NCI-H526 treated with DMSO at 0.1 percent for 48 hours (cell line): Measurements from ENCODE around the gene NECAP2.
"Not testable (repeated sequence)": the region's sequence is repeated elsewhere in the genome, so short reads cannot be mapped to it uniquely, and the experiment has no call there.

Experiments used
- DNase-seq: peaks from one replicate; lab custom pipeline; 2025; lab: John Stamatoyannopoulos, UW

Gene NECAP2

DNA sequence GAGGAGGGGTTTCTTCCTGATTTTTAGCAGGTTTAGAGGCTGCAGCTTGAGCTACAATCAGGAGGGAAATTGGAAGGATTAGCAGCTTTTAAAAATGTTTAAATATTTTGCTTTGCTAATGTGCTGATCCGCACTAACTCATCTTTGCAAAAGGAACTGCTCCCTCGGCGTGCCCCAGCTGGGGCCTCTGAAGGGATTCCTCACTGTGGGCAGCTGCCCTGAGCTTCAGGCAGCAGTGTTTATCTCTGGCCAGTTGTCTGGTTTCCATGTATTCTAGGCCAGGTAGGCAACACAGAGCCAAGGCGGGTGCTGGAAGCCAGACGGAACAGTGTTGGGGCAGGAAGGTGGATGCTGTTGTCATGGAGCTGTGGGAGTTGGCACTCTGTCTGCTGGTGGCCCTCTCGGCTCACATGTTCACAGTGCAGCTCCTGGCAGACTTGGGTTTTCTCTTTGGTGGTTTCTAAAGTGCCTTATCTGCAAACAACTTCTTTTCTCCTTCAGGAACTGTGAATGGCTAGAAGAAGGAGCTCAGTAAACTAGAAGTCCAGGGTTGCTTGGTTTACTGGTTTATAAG, 18.9 kb downstream of the NECAP2 start:
- DNase-seq = no peak

DNA sequence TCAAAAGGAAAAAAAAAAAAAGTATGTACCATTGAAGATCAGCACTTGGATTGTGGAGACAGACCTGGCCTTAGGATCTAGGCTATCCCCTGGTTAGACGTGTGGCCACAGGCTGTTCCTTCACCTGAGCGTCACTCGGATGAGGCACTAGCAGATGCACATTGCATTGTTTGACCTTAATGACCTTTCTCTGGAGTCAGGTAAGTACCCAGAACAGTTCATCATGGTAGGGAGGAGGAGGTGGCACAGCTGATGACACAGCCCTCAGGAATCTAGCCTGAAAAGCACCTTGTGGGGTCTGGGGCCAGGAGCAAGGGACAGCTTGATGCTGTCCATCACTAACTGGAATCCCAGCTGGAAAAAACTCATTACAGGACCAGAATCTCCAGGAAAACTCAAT, 21.2 kb downstream of the NECAP2 start:
- no peak for DNase-seq

DNA sequence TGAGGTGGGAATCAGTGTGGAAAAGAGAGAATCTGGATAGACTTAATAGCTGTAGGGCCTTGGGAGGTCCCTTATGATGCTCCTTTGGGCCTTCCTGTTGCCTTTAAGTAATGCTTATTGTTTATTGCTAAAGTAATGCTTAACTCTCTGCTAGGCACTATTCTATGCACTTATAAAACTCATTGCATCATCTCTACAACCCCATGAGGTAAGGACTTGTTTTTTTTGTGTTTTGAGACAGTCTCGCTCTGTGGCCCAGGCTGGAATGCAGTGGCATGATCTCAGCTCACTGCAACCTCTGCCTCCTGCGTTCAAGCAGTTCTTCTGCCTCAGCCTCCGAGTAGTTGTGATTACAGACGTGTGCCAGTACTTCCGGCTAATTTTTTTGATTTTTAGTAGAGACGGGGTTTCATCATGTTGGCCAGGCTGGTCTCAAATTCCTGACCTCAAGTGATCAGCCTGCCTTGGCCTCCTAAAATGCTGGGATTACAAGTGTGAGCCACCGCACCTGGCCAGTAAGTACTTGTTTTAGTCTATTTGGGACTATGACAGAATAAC, 22.3 kb downstream of the NECAP2 start:
- DNase-seq = no peak

DNA sequence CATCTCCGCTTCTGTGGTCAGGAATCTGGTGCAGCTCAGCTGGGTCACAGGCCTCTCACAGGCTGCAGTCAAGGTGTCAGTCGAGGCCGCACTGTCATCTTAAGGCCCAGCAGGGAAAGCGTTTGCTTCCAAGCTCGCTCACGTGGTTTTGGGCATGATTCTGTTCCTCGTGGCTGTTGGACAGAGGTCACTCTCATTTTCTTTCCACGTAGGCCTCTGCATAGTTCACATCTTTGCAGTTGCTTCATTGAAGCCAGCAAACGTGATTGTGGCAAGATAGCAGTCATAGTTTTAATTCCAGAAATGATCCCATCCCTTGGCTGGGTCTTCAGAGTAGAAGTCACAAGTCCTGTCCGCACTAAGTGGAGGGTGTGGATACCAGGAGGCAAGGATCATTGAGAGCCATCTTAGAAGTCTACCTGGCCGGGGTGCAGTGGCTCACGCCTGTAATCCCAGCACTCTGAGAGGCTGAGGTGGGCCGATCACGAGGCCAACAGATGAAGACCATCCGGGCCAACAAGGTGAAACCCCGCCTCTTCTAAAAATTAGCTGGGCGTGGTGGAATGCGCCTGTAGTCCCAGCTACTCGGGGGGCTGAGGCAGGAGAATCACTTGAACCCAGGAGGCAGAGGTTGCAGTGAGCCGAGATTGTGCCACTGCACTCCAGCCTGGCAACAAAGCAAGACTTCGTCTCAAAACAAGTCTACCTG, 24.5 kb downstream of the NECAP2 start:
- no peak for DNase-seq

DNA sequence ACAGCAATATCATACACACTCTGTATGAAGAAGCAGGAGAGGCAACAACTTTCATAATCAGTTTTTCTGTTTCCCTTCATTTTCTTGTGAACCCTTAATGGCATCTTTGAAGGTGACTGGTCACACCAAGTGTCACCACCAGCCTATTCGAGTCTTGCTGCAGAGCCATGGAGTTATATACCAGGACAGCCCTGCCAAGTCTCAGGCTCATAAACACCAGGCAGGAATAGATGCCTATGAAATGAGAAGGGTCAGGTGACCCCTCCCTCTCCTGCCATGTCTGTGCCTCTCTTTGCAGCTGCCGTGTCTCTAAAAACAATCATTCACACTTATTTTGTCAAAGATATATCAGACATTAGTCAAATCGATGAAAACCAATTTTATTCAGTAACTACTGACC, 28.0 kb downstream of the NECAP2 start:
- no peak for DNase-seq

DNA sequence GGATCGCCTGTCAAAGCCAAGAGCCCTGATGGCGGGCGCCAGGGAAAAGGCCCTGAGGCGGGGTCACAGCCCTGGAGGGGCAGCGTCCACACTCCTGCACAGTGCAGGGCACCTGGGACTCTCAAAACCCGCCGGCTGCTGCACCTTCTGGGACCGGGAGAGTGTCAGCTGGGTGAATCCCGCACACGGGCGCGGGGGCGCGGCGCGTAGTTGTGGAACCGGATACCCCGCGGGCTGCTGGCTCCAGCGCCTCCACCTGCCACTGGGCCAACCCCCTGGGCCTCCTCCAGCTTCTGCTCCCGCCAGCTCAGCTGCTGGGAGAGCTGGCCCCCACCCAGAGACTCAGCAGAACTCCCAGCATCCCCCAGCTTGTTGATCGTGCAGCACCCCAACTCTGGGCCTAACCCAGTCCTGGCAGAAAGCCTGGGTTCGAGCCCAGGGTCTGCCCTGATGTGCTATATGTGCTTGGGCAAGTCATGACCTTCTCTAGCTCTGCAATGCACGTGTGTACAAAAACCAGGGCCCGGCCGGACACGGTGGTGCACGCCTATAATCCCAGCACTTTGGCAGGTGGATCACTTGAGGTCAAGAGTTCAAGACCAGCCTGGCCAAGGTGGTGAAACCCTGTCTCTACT, 33.8 kb downstream of the NECAP2 start:
- DNase-seq = no peak

DNA sequence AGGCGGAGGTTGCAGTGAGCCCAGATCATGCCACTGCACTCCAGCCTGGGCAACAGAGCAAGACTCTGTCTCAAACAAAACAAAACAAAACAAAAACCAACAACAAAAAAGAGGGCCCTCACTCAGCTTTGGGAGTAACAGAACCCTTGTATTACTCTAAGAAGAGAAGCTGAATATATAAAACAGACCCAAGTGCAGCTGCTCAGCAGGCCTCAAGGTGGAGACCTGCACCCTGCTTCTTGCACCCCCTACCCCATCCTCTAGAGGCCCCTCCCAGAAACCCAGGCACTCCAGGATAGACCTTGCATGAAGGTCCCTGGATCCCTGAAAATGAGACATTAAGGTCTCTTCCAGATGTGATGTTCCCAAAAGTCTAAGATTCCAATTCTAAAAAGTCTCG, 34.4 kb downstream of the NECAP2 start:
- not testable (repeated sequence) for DNase-seq

DNA sequence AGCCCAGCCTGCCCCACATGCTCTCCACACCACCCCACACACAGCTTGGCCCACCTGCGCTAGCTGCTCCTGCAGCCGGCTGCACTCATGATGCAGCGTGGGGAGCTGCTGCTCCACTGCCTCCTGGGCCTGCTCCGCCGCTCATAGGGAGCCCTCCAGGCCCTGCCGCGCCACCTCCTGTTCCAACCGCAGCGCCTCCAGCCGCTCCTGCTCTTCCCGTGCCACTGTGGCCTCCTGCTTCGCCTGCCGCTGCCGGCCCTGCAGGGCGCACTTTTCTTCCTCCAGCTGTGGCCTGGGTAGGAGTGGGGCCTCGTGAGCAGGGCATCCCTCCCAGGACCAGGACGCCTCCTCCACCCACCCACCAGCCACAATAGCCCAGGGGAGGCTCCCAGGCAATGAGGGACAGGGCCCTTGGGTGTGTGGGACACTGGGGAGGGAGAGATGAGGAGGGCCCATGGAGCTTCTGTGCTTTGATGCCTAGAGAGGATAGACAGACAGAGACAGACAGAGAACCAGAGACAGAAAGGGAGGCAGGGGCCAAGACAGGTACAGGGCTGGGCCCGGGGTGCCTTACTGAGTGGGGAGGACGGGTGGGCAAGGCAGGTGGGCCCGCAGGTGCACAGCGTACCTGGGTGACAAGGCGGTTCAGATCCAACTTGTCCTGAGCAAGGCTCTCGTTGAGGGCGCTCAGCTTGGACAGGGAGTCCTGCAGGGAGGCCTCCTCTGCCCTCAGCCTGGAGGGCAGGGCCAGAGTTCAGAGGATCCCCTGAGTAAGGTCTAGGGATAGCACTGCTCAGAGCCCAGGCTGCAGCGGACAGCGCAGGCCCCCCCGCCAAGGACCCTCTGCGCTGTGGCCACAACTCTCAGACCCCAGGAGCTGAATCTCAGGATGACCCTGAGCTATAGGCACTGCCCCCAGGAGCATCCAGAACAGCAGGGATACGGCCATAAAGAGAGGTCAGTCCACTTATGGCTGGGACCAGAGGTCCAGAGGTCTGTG, 35.5 kb downstream of the NECAP2 start:
- not testable (repeated sequence) for DNase-seq

DNA sequence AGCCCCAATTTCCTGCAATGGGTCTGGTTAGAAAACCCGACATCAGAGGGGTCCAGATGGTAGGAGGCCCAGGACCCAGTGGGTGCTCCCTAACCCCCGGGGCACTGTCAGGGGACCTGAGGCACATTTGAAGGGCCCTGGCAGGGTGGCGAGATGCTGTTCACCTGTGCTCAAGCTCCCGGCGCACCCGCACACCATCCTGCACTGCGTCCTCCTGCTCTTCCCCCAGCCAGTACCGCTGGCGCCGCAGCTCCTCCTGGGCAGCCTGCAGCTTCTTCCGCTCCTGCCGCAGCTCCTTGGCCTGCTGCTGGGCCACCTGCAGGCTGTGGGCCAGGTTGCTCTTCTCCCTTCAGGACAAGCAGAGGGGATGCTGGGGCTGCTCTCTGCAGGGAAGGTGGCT, 37.6 kb downstream of the NECAP2 start:
- DNase-seq = no peak

DNA sequence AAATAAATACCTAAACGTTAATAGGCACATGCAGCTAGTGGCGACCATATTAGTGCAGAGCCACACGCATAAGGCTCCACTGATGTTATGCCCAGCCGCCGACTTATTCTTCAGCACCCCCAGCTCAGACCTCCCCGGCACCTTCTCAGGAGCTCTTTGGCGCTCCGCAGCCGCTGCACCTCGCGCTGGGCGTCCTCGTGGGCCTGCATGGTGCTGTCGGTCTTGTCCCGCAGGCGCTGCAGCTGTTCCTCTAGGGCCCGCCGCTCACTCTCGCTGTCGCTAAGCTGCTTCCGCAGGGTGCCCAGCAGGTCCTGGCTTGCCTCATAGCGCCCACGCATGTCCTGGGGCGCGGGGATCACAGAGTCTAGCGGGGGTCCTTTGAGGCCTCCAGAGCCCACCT, 42.6 kb downstream of the NECAP2 start:
- DNase-seq = not testable (repeated sequence)

DNA sequence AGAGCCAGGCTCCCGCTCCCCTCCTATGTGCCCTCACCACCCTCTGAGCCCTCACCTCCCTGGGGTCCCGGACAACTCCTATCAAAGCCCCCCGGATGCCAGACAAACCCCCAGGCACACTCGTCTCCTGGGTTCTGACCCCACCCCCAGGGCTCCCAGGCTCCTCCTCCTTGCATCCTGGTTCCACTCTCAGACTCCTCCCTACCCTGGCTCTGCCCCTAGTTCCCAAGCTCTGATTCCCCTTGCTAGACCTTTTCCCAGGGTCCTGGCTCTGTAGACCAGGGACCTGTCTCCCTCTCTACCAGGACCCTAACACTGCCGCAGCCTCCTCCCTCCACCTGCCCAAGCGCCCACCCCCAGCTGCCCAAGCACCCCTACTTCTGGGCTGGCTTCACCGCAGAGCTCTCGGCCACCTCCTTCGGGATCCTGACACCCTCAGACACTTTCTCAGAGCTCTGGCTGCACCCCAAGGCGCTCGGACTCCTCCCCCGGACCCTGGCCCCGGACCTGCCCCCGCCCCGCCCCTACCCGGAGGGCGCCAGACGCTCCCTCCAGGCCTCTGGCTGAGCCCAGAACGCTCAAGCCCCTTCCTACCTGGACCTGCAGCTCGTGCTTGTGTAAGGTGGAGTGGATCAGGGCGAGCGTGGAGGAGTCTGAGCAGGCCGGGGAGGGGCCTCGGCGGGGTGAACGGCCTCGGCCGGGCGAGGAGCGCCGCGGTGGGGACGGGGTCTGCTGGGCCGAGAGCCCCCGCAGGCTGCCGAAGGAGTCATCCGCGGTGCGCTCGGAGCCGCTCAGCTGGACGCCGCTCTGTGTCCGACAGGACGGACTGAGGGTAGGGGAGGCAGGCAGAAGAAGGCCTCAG, 43.3 kb downstream of the NECAP2 start:
- DNase-seq = not testable (repeated sequence)

DNA sequence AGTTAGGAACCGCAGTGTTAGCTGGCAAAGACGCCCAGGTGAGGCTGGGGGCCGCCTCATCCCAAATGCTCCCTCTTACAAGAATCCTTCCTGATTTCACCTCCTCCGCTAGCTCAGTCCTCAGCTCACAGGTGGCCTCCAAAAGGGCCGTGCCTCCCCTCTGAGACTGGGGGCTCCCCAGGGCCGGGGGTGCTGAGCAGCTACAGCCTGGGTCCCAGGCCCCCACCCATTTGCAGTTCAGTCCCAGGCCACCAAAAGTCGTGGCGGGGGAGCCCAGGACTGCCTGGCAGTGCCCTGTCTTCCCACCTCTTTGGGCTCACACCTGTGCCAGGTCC, 43.9 kb downstream of the NECAP2 start:
- no peak for DNase-seq

DNA sequence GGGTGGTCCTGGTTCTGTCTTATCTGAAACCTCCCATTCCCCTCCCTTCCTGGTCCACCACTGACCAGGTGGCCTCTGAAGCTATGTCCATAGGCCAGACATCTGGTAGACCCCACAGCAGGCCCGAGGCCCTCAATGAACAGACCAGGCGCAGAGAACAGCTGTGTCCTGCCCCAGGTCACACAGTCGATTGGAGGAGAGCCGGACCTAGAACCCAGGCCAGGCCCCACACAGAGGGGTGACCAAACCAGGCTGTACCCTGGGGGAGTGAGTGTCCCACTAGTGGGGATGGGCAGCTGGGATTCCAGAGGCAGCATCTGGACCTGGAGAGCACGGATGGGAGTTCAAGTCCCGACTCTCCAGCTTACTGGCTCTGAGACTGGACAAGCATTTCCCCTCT, 44.4 kb downstream of the NECAP2 start:
- DNase-seq = no peak

DNA sequence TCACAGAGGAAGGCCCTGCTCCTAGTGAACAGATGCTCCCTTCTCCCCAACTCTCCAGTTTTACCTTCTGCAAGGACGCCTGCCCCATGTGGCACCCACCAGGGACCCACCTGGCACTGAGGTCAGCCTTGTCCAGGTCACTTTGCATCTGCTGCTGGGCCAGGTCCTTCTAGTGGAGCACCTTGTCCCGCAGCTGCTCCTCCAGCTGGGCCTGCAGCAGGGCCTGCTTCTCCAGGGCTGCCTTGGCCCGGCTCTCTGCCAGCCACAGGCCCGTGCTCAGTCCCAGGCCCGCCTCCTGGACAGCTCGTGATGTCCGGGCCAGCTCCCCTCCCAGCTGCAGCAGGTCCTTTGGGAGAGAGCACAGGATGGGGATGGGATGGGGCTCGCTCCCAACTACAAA, 45.8 kb downstream of the NECAP2 start:
- DNase-seq = not testable (repeated sequence)

DNA sequence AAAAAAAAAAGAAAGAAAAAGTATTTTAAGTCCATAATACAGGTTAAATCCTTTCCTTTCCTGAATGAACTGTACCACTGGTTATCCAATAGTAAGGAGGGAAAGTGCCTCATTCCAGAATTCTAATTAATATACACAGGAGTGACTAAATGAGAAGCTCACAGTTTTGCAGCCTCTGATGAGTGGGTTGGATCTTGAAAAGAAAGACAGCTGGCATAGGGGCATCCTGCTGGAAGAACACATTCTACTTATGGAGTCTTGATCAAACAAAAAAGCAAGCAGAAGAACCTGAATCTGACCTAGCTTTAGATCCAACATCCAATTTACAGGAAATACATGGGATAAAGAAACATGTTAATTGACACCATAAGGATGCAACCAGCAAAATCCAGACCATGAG, 46.5 kb downstream of the NECAP2 start:
- not testable (repeated sequence) for DNase-seq

DNA sequence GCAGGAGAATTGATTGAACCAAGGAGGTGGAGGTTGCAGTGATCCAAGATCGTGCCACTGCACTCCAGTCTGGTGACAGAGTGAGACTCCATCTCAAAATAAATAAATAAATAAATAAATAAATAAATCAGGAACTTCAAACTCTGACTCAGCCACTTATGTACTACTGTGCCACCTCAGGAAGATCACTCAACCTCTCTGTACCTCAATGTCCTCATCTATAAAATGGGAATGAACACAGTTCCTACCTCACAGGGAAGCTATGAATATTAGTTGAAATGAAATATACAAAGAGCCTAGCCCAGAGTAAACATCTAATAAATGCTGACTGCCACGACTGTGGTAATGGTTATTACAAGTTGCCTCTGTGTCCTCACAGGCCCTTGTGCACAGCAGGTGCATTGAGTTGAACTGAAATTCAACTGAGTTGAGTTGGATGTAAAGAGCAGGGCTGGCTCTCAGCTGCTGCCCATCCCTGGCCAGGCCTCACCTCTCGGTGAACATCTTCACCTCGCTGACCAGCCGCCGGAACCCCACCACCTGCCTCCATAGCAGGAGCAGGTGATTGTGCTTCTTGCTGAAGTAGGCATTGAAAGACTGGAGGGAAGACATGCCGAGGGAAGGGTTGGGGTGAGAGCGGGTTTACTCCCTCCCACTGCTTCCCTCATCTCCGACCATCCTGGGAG, 48.8 kb downstream of the NECAP2 start:
- not testable (repeated sequence) for DNase-seq

DNA sequence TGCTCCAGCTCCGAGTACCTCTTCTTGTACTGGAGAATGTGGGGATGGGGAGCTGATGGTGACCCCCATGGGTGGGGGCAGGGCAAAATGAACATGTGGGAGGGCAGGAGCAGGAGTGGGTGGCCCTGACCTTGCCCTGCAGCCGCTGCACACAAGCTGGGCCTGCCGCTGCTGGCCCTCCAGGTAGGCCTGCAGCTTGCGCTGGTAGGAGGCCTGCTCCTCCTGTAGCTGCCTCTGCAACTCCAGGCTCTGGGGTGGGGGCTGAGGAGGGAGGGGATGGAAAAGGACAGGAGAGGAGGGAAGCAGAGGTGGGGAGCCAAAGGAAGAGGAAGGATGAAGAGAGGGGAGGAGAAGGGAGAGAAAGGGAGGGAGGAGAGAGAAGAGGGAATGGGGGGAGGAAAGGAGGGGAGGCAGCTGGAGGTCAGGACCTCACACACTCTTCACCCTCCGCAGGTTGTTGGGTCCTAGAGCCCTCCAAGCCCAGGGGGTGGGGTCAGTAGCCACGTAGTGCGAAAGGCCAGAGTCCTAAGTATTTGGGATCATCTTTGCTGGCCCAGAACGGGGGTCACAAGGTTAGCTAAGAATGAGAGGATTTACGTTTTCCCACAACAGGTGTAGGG, 50.6 kb downstream of the NECAP2 start:
- no peak for DNase-seq

DNA sequence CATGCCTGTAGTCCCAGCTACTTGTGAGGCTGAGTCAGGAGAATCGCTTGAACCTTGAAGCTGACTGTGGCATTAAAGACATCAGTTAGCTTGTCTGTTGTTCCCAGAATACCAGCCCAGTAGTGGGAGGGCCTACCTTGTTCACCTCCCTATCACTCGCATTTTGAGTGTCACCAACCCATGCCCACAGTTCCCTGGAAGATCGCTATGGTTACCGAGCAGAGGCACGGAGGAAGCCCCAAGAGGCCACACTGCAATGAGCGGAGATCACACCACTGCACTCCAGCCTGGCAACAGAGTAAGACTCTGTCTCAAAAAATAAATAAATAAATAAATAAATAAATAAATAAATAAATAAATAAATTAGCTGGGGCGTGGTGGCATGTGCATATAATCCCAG, 52.4 kb downstream of the NECAP2 start:
- DNase-seq = not testable (repeated sequence)

DNA sequence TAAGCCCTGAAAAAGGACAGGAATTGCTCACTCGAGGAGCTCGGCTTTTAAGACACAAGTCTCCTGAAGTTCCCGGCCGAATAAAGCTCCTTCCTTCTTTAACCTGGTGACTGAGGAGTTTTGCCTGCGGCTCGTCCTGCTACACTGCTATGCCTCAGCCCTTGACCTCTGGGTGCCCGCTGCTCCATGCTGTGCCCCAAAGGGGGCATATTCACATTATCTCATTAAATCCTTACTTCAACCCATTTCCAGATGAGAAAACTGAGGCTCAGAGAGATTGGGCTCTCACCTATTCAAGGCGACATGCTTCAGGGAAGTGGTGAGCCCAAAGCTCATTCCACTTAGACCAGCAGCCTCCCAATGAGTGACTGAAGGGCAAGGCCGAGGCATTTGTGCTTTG, 53.2 kb downstream of the NECAP2 start:
- DNase-seq = not testable (repeated sequence)

DNA sequence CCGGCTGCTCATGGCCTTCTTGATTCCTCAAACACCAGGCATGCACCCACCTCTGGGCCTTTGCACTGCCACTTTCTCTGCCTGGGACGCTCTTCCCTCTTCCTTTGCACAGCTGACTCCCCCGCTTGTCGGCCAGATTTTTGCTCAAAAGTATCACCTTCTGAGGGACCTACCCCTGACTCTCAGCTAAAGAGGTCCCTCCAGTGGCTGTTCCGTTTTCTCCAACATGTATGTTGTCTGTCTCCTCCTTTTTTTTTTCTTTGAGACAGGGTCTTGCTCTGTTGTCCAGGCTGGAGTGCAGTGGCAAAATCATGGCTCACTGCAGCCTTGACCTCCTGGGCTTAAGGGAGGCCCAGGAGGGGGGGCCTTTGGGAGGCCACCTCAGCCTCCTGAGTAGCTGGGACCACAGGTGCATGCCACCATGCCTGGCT, 57.0 kb downstream of the NECAP2 start:
- not testable (repeated sequence) for DNase-seq
